ENCODE results near the gene KCNK4. TPM values are rescaled to one million over a fixed set of nuclear protein-coding genes. Genes with fewer than 3 reads are reported as not detected.
A peak's percentile ranks its signal among the peaks of the same experiment; 100 is the strongest.

Gene KCNK4
- total and polyA plus RNA-seq, 2 of the 13 experiments (the other 11 are each of a cell fraction or from before 2014, with no cell fraction given), result not detected

GRCh38 chr11:64317961-64318765, 27.1 kb downstream of the KCNK4 start, which contains the start of gene PRDX5 (continued):
- no peak for TF ChIP-seq AHDC1 (CRISPR knock-in tag; IDR thresholded peaks at IDR 0.05; ENCODE audit: borderline replicate concordance)
- TF ChIP-seq ZNF512B (CRISPR knock-in tag; IDR thresholded peaks at IDR 0.05; ENCODE audit: borderline replicate concordance), result no peak
- no peak for TF ChIP-seq ZNF780A (CRISPR knock-in tag; IDR thresholded peaks at IDR 0.05)
- 0 out of 2 replicates have a peak, but pooled peaks have one; percentile 79 for TF ChIP-seq ZNF513 (CRISPR knock-in tag; conservative IDR thresholded peaks at IDR 0.05)
- TF ChIP-seq ZBTB25 (CRISPR knock-in tag; IDR thresholded peaks at IDR 0.05), result no peak
- no peak for TF ChIP-seq ZFP36L2 (CRISPR knock-in tag; IDR thresholded peaks at IDR 0.05)
- TF ChIP-seq JUND (CRISPR knock-in tag; IDR thresholded peaks at IDR 0.05), result no peak
- TF ChIP-seq THRA (CRISPR knock-in tag; IDR thresholded peaks at IDR 0.05; ENCODE audit: borderline replicate concordance), result peak; percentile 55
- TF ChIP-seq ZNF354B (CRISPR knock-in tag; IDR thresholded peaks at IDR 0.05), result no peak
- TF ChIP-seq LBX2 (CRISPR knock-in tag; IDR thresholded peaks at IDR 0.05; ENCODE audit: borderline replicate concordance), result no peak
- no peak for TF ChIP-seq MTERF4 (CRISPR knock-in tag; IDR thresholded peaks at IDR 0.05)
- no peak for TF ChIP-seq ZSCAN12 (CRISPR knock-in tag; IDR thresholded peaks at IDR 0.05)
- TF ChIP-seq BRCA1 (CRISPR knock-in tag; IDR thresholded peaks at IDR 0.05), result no peak

Measured in HepG2 (cell line).